Stimulated activated memory B cell treated with anti-CD40 and anti-IgM and Interleukin-4, amounts not matched to agents 10 μg/mL and 1 μg/mL and 100 μg/mL, for 72 hours (primary cell): Measurements from ENCODE around the gene RPN2.

ENCODE experiments used
- ATAC-seq: fragments of 150-1000 bp; cut with Tn5 transposase; 2 replicates; pipeline ENCODE4 v1.10.0; 2021
- H3K27ac Mint-ChIP-seq: one replicate; pipeline ENCODE4 v1.8.0; 2022; ENCODE audit warnings: mild to moderate bottlenecking, mixed read lengths
- H3K27me3 Mint-ChIP-seq: one replicate; pipeline ENCODE4 v1.8.0; 2022; ENCODE audit warnings: mixed read lengths
- H3K36me3 Mint-ChIP-seq: one replicate; pipeline ENCODE4 v1.8.0; 2022; ENCODE audit warnings: mixed read lengths
- H3K4me1 Mint-ChIP-seq: one replicate; pipeline ENCODE4 v1.8.0; 2022; ENCODE audit warnings: mixed read lengths
- H3K4me3 Mint-ChIP-seq: one replicate; pipeline ENCODE4 v1.8.0; 2022; ENCODE audit warnings: mild to moderate bottlenecking, moderate library complexity, mixed read lengths
- H3K9me3 Mint-ChIP-seq: one replicate; pipeline ENCODE4 v1.8.0; 2022; ENCODE audit warnings: mixed read lengths

The RPN2 gene

GRCh38 chr20:37238935-37239451, 59.9 kb downstream of the RPN2 start:
- Mint-ChIP-seq H3K4me1 (no peaks in the 10 kb centered on the region), H3K9me3 (no peaks in the 10 kb centered on the region), H3K36me3 (peaks cover 89% of the 10 kb centered on the region), H3K4me3 (no peak overlapping the region), H3K27ac (no peak overlapping the region), H3K27me3 (no peaks in the 10 kb centered on the region)
- no peak for ATAC-seq

GRCh38 chr20:37240337-37241067, 61.4 kb downstream of the RPN2 start:
- H3K27ac Mint-ChIP-seq, result peak overlapping the region; percentile 1
- ATAC-seq, result no peak
- H3K27me3 Mint-ChIP-seq, result no peaks in the 10 kb centered on the region
- H3K4me1 Mint-ChIP-seq, result no peaks in the 10 kb centered on the region
- no peak overlapping the region for H3K4me3 Mint-ChIP-seq
- no peaks in the 10 kb centered on the region for H3K9me3 Mint-ChIP-seq
- H3K36me3 Mint-ChIP-seq, result peaks cover 78% of the 10 kb centered on the region

GRCh38 chr20:37242503-37242902, 63.4 kb downstream of the RPN2 start:
- Mint-ChIP-seq H3K4me3 (no peak overlapping the region), H3K36me3 (peaks cover 61% of the 10 kb centered on the region)

GRCh38 chr20:37243076-37243936, 64.2 kb downstream of the RPN2 start:
- Mint-ChIP-seq H3K4me1 (no peaks in the 10 kb centered on the region), H3K4me3 (no peak overlapping the region), H3K36me3 (peaks cover 61% of the 10 kb centered on the region), H3K9me3 (no peaks in the 10 kb centered on the region), H3K27ac (no peak overlapping the region), H3K27me3 (no peaks in the 10 kb centered on the region)
- ATAC-seq, result no peak

More at GRCh38 chr20:37242503-37242902, 63.4 kb downstream of the RPN2 start:
- no peaks in the 10 kb centered on the region for H3K4me1 Mint-ChIP-seq
- H3K27me3 Mint-ChIP-seq, result no peaks in the 10 kb centered on the region
- H3K9me3 Mint-ChIP-seq, result no peaks in the 10 kb centered on the region
- no peak overlapping the region for H3K27ac Mint-ChIP-seq
- ATAC-seq, result no peak

- Mint-ChIP-seq H3K9me3 (no peaks in the 10 kb centered on the region), H3K4me3 (no peak overlapping the region), H3K4me1 (no peaks in the 10 kb centered on the region), H3K27me3 (no peaks in the 10 kb centered on the region), H3K36me3 (peaks cover 56% of the 10 kb centered on the region), H3K27ac (no peak overlapping the region)
- ATAC-seq, result no peak
Observed at GRCh38 chr20:37243937-37244571, 64.9 kb downstream of the RPN2 start.

GRCh38 chr20:37244572-37244957, 65.4 kb downstream of the RPN2 start:
- Mint-ChIP-seq H3K27ac (no peak overlapping the region), H3K9me3 (no peaks in the 10 kb centered on the region), H3K4me3 (no peak overlapping the region), H3K27me3 (no peaks in the 10 kb centered on the region), H3K36me3 (peaks cover 51% of the 10 kb centered on the region), H3K4me1 (no peaks in the 10 kb centered on the region)
- no peak for ATAC-seq

GRCh38 chr20:37245216-37246150, 66.4 kb downstream of the RPN2 start:
- no peaks in the 10 kb centered on the region for H3K4me1 Mint-ChIP-seq
- H3K27ac Mint-ChIP-seq, result no peak overlapping the region
- no peaks in the 10 kb centered on the region for H3K9me3 Mint-ChIP-seq
- H3K36me3 Mint-ChIP-seq, result peaks cover 47% of the 10 kb centered on the region
- H3K27me3 Mint-ChIP-seq, result no peaks in the 10 kb centered on the region
- H3K4me3 Mint-ChIP-seq, result no peak overlapping the region
- ATAC-seq, result no peak

- no peaks in the 10 kb centered on the region for H3K27me3 Mint-ChIP-seq
- peaks cover 35% of the 10 kb centered on the region for H3K36me3 Mint-ChIP-seq
- ATAC-seq, result no peak
- H3K4me1 Mint-ChIP-seq, result no peaks in the 10 kb centered on the region
- no peak overlapping the region for H3K27ac Mint-ChIP-seq
- no peak overlapping the region for H3K4me3 Mint-ChIP-seq
- H3K9me3 Mint-ChIP-seq, result no peaks in the 10 kb centered on the region
Observed at GRCh38 chr20:37246736-37247135, 67.6 kb downstream of the RPN2 start.

- peaks cover 28% of the 10 kb centered on the region for H3K36me3 Mint-ChIP-seq
- no peaks in the 10 kb centered on the region for H3K4me1 Mint-ChIP-seq
- H3K27ac Mint-ChIP-seq, result no peak overlapping the region
Observed at GRCh38 chr20:37247547-37247946, 68.4 kb downstream of the RPN2 start.

GRCh38 chr20:37249304-37249703, 70.2 kb downstream of the RPN2 start:
- H3K4me1 Mint-ChIP-seq, result no peaks in the 10 kb centered on the region
- no peak overlapping the region for H3K27ac Mint-ChIP-seq
- no peaks in the 10 kb centered on the region for H3K9me3 Mint-ChIP-seq
- peaks cover 12% of the 10 kb centered on the region for H3K36me3 Mint-ChIP-seq
- no peak for ATAC-seq
- H3K4me3 Mint-ChIP-seq, result no peak overlapping the region
- no peaks in the 10 kb centered on the region for H3K27me3 Mint-ChIP-seq

More at GRCh38 chr20:37247547-37247946, 68.4 kb downstream of the RPN2 start:
- no peak overlapping the region for H3K4me3 Mint-ChIP-seq
- H3K9me3 Mint-ChIP-seq, result no peaks in the 10 kb centered on the region
- no peaks in the 10 kb centered on the region for H3K27me3 Mint-ChIP-seq
- no peak for ATAC-seq

- Mint-ChIP-seq H3K9me3 (no peaks in the 10 kb centered on the region), H3K4me1 (no peaks in the 10 kb centered on the region), H3K27me3 (no peaks in the 10 kb centered on the region), H3K4me3 (no peak overlapping the region), H3K27ac (no peak overlapping the region), H3K36me3 (peaks cover 12% of the 10 kb centered on the region)
- ATAC-seq, result no peak
Observed at GRCh38 chr20:37251825-37252477, 72.8 kb downstream of the RPN2 start.

GRCh38 chr20:37253087-37253486, 74.0 kb downstream of the RPN2 start:
- H3K27ac Mint-ChIP-seq, result no peak overlapping the region
- no peaks in the 10 kb centered on the region for H3K9me3 Mint-ChIP-seq
- ATAC-seq, result no peak
- H3K4me1 Mint-ChIP-seq, result no peaks in the 10 kb centered on the region
- H3K4me3 Mint-ChIP-seq, result no peak overlapping the region
- no peaks in the 10 kb centered on the region for H3K27me3 Mint-ChIP-seq
- peaks cover 11% of the 10 kb centered on the region for H3K36me3 Mint-ChIP-seq

GRCh38 chr20:37254114-37254878, 75.2 kb downstream of the RPN2 start:
- H3K27ac Mint-ChIP-seq, result no peak overlapping the region
- peak; percentile 35 for ATAC-seq
- no peak overlapping the region for H3K4me3 Mint-ChIP-seq
- H3K36me3 Mint-ChIP-seq, result peaks cover 6% of the 10 kb centered on the region
- no peaks in the 10 kb centered on the region for H3K9me3 Mint-ChIP-seq
- no peaks in the 10 kb centered on the region for H3K27me3 Mint-ChIP-seq
- no peaks in the 10 kb centered on the region for H3K4me1 Mint-ChIP-seq
